HepG2 (cell line): Measurements from ENCODE around the gene TACC3. TPM values are rescaled to one million over a fixed set of nuclear protein-coding genes. Genes with fewer than 3 reads are reported as not detected.
A peak's percentile ranks its signal among the peaks of the same experiment; 100 is the strongest.

ENCODE experiments used
- AKAP8 ChIP-seq: sonication (generic); formaldehyde crosslinking; IDR thresholded peaks from 2 replicates; pipeline ENCODE4 v1.5.1; 2020; ENCODE audit warnings: mild to moderate bottlenecking, missing genetic modification reagents
- ARHGAP35 ChIP-seq: sonication (generic); formaldehyde crosslinking; IDR thresholded peaks from 2 replicates; pipeline ENCODE4 v1.9.0; 2022; ENCODE audit warnings: mild to moderate bottlenecking, inconsistent platforms, moderate library complexity, missing genetic modification reagents, borderline replicate concordance
- ARNTL ChIP-seq: sonication (generic); formaldehyde crosslinking; IDR thresholded peaks from 2 replicates; pipeline ENCODE4 v1.4.0; 2020; ENCODE audit warnings: mild to moderate bottlenecking, missing genetic modification reagents
- ATM ChIP-seq: fragments of 450-650 bp; IDR thresholded peaks from 2 replicates; pipeline ENCODE4 v1.7.1; 2017; ENCODE audit warnings: mild to moderate bottlenecking, borderline replicate concordance
- ETS1 ChIP-seq: sonication (generic); formaldehyde crosslinking; IDR thresholded peaks from 2 replicates; pipeline ENCODE4 v1.4.0; 2020; ENCODE audit warnings: missing genetic modification reagents
- FOSL1 ChIP-seq: sonication (generic); formaldehyde crosslinking; IDR thresholded peaks from 2 replicates; pipeline ENCODE4 v1.9.0; 2021; ENCODE audit warnings: missing genetic modification reagents, borderline replicate concordance
- FOXO1 ChIP-seq: sonication (generic); formaldehyde crosslinking; IDR thresholded peaks from 2 replicates; pipeline ENCODE4 v1.4.0; 2020; ENCODE audit warnings: missing genetic modification reagents
- HIVEP1 ChIP-seq: sonication (generic); formaldehyde crosslinking; IDR thresholded peaks from 2 replicates; pipeline ENCODE4 v1.4.0; 2020; ENCODE audit warnings: mild to moderate bottlenecking, missing genetic modification reagents
- HNF4A ChIP-seq: sonication (generic); formaldehyde crosslinking; IDR thresholded peaks from 2 replicates; pipeline ENCODE4 v1.4.0; 2020; ENCODE audit warnings: missing genetic modification reagents
- HOXA7 ChIP-seq: sonication (generic); formaldehyde crosslinking; IDR thresholded peaks from 2 replicates; pipeline ENCODE4 v1.8.1; 2022; ENCODE audit warnings: mild to moderate bottlenecking, missing genetic modification reagents, moderate library complexity
- IKZF1 ChIP-seq: fragments of 450-650 bp; IDR thresholded peaks from 2 replicates; pipeline ENCODE4 v1.7.1; 2016
- IKZF5 ChIP-seq: IDR thresholded peaks from 2 replicates; pipeline ENCODE4 v1.6.1; 2018; ENCODE audit warnings: missing genetic modification reagents, mild to moderate bottlenecking, missing compliant biosample characterization
- MAFG ChIP-seq: sonication (generic); formaldehyde crosslinking; IDR thresholded peaks from 2 replicates; pipeline ENCODE4 v1.5.1; 2020; ENCODE audit warnings: mild to moderate bottlenecking, missing genetic modification reagents
- NR2C2 ChIP-seq: sonication (generic); formaldehyde crosslinking; IDR thresholded peaks from 2 replicates; pipeline ENCODE4 v1.4.0; 2020; ENCODE audit warnings: missing genetic modification reagents, mild to moderate bottlenecking, moderate library complexity, borderline replicate concordance
- NRL ChIP-seq: sonication (generic); formaldehyde crosslinking; IDR thresholded peaks from 2 replicates; pipeline ENCODE4 v1.5.0; 2020; ENCODE audit warnings: missing genetic modification reagents, mild to moderate bottlenecking, moderate library complexity, borderline replicate concordance
- RAD21 ChIP-seq: fragments of 450-650 bp; formaldehyde crosslinking; IDR thresholded peaks from 2 replicates; pipeline ENCODE4 v1.5.0; 2020; ENCODE audit warnings: mild to moderate bottlenecking
- TGIF2 ChIP-seq: IDR thresholded peaks from 2 replicates; pipeline ENCODE4 v1.6.1; 2016; ENCODE audit warnings: control low read depth, missing compliant biosample characterization
- ZNF124 ChIP-seq: sonication (generic); formaldehyde crosslinking; IDR thresholded peaks from 2 replicates; pipeline ENCODE4 v1.4.0; 2020; ENCODE audit warnings: missing genetic modification reagents
- ZNF296 ChIP-seq: sonication (generic); formaldehyde crosslinking; conservative IDR thresholded peaks from 2 replicates; pipeline ENCODE4 v1.5.0; 2020; ENCODE audit warnings: mild to moderate bottlenecking, missing genetic modification reagents
- ZNF451 ChIP-seq: sonication (generic); formaldehyde crosslinking; IDR thresholded peaks from 2 replicates; pipeline ENCODE4 v1.5.0; 2020; ENCODE audit warnings: mild to moderate bottlenecking, missing genetic modification reagents
- ZNF629 ChIP-seq: sonication (generic); formaldehyde crosslinking; conservative IDR thresholded peaks from 2 replicates; pipeline ENCODE4 v1.5.0; 2020; ENCODE audit warnings: missing genetic modification reagents
- polyA plus RNA-seq, 8 experiments: library from polyadenylated mRNA; depleted of rRNA in 3 of 8; stranded (reverse) in 7 of 8; unstranded in 1 of 8; fragments of >200 nt; fragmentation: Illumina TruSeq in 4 of 8; extraction: Trizol in 4 of 8; gene quantifications; 2 replicates each; pipeline versions ENCODE4 v1.2.1 to v1.2.3, GENCODE V29; 2011 to 2016; ENCODE audit warnings: low read depth in 4 of 8, missing spikeins in 1 of 8, mixed read lengths in 1 of 8; ENCODE audit not compliant: insufficient read depth in 1 of 8
- total RNA-seq, 5 experiments: library from RNA; depleted of rRNA; stranded (reverse); fragments of >200 nt; fragmentation: Illumina TruSeq; extraction: Trizol; gene quantifications; 2 replicates each; pipeline ENCODE4 v1.2.3, GENCODE V29; 2016; ENCODE audit warnings: low read depth in 1 of 5
- TF ChIP-seq, protein P1 (sequence below): sonication (generic); formaldehyde crosslinking; IDR thresholded peaks from 2 replicates; pipeline ENCODE4 v1.8.0; 2022; ENCODE audit warnings: mild to moderate bottlenecking, missing genetic modification reagents
- TF ChIP-seq, protein P2 (sequence below): sonication (generic); formaldehyde crosslinking; conservative IDR thresholded peaks from 2 replicates; pipeline ENCODE4 v1.4.0; 2020; ENCODE audit warnings: missing genetic modification reagents
- TF ChIP-seq, protein P3 (sequence below): sonication (generic); formaldehyde crosslinking; IDR thresholded peaks from 2 replicates; pipeline ENCODE4 v1.5.0; 2020; ENCODE audit warnings: missing genetic modification reagents

The TACC3 gene
- total and polyA plus RNA-seq, 2 of the 13 experiments (the other 11 are each of a cell fraction or from before 2014, with no cell fraction given), result 20.3 to 21.2 TPM

DNA sequence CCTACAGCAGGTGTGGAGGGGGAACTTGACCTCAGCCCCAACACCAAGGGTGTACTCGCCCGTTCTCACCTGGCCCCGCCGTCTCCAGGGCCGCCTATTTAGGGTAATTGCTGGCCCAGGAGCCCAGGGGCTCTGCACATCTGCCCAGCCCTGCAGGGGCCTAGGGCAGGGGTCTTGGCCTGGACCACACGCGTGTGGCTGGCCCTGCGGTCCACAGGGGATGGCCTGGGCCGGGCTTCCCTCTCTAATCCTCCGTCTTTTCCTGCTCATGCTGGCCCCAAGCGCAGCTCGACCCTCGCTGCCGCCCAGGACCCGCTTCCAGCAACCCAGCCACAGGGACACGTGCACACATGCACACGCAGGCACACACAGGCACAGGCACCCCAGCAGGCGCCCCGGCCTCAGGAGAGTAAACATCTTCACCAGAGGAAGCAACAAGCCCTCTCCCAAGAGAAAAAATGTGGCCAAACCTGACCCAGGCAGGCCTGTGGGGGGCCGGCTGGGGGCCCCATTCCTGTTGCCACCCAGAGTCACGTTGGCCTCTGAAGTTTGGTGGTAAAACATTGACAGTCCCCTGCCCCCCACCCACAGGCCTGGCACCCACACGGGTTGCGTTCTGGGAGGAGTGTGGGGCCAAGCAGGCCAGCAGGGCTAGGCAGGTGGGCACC, 47.2 kb downstream of the TACC3 start (continued):
- TF ChIP-seq IKZF5 (CRISPR knock-in tag), result 0 out of 2 replicates have a peak, but pooled peaks have one; percentile 14
- no peak for TF ChIP-seq ZNF124 (CRISPR knock-in tag)
- TF ChIP-seq ZNF451 (CRISPR knock-in tag), result no peak
- no peak for TF ChIP-seq IKZF1
- TF ChIP-seq MAFG, result no peak
- TF ChIP-seq, protein P1, sequence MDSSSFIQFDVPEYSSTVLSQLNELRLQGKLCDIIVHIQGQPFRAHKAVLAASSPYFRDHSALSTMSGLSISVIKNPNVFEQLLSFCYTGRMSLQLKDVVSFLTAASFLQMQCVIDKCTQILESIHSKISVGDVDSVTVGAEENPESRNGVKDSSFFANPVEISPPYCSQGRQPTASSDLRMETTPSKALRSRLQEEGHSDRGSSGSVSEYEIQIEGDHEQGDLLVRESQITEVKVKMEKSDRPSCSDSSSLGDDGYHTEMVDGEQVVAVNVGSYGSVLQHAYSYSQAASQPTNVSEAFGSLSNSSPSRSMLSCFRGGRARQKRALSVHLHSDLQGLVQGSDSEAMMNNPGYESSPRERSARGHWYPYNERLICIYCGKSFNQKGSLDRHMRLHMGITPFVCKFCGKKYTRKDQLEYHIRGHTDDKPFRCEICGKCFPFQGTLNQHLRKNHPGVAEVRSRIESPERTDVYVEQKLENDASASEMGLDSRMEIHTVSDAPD (CRISPR knock-in tag), result peak; percentile 31; the same call in 1 of the 2 replicates
- TF ChIP-seq HOXA7 (CRISPR knock-in tag), result no peak
- 0 out of 2 replicates have a peak, but pooled peaks have one; percentile 38 for TF ChIP-seq ETS1 (CRISPR knock-in tag)
- TF ChIP-seq ARHGAP35 (CRISPR knock-in tag), result no peak; the same call in 1 of the 2 replicates
- TF ChIP-seq ARNTL (CRISPR knock-in tag), result peak; percentile 93
- peak; percentile 58; the same call in 1 of the 2 replicates for TF ChIP-seq AKAP8 (CRISPR knock-in tag)
- TF ChIP-seq, protein P2, sequence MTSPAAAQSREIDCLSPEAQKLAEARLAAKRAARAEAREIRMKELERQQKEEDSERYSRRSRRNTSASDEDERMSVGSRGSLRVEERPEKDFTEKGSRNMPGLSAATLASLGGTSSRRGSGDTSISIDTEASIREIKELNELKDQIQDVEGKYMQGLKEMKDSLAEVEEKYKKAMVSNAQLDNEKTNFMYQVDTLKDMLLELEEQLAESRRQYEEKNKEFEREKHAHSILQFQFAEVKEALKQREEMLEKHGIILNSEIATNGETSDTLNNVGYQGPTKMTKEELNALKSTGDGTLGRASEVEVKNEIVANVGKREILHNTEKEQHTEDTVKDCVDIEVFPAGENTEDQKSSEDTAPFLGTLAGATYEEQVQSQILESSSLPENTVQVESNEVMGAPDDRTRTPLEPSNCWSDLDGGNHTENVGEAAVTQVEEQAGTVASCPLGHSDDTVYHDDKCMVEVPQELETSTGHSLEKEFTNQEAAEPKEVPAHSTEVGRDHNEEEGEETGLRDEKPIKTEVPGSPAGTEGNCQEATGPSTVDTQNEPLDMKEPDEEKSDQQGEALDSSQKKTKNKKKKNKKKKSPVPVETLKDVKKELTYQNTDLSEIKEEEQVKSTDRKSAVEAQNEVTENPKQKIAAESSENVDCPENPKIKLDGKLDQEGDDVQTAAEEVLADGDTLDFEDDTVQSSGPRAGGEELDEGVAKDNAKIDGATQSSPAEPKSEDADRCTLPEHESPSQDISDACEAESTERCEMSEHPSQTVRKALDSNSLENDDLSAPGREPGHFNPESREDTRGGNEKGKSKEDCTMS (CRISPR knock-in tag), result no peak
- peak; percentile 50; the same call in 1 of the 2 replicates for TF ChIP-seq FOXO1 (CRISPR knock-in tag)
- 0 out of 2 replicates have a peak, but pooled peaks have one; percentile 21 for TF ChIP-seq ZNF296 (CRISPR knock-in tag)
- no peak for TF ChIP-seq RAD21 (CRISPR knock-in tag)
- TF ChIP-seq ATM, result no peak
- no peak for TF ChIP-seq TGIF2 (CRISPR knock-in tag)
- 0 out of 2 replicates have a peak, but pooled peaks have one; percentile 41 for TF ChIP-seq HIVEP1 (CRISPR knock-in tag)
- TF ChIP-seq HNF4A (CRISPR knock-in tag), result peak; percentile 22; the same call in 1 of the 2 replicates
- TF ChIP-seq NRL (CRISPR knock-in tag), result peak; percentile 38; the same call in 1 of the 2 replicates
- no peak for TF ChIP-seq NR2C2 (CRISPR knock-in tag)
- no peak for TF ChIP-seq ZNF629 (CRISPR knock-in tag)
- no peak for TF ChIP-seq FOSL1 (CRISPR knock-in tag)
- TF ChIP-seq, protein P3, sequence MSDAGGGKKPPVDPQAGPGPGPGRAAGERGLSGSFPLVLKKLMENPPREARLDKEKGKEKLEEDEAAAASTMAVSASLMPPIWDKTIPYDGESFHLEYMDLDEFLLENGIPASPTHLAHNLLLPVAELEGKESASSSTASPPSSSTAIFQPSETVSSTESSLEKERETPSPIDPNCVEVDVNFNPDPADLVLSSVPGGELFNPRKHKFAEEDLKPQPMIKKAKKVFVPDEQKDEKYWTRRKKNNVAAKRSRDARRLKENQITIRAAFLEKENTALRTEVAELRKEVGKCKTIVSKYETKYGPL (CRISPR knock-in tag), result no peak
